ENCODE results near the gene ZNF215.

DNA sequence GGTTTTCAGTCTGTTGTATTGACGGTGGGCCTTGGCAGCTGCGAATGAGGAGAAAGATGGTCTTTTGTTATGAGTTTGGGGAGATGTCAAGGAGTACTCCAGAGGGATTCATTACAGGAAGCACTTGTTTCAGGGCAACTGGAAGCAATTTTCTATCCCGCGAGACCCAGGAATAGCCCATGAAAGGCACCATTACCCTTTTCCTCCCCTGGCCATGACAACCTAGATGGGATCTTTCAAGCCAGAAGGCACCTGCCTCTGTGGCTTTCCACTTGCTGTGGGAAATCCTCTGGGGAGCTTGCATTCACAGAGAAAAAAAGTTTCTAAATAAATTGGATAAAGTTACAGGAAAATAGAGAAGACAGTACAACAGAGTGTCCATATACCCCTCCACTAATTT lies 2.7 kb downstream of the ZNF215 start:
- TF ChIP-seq, protein P1, sequence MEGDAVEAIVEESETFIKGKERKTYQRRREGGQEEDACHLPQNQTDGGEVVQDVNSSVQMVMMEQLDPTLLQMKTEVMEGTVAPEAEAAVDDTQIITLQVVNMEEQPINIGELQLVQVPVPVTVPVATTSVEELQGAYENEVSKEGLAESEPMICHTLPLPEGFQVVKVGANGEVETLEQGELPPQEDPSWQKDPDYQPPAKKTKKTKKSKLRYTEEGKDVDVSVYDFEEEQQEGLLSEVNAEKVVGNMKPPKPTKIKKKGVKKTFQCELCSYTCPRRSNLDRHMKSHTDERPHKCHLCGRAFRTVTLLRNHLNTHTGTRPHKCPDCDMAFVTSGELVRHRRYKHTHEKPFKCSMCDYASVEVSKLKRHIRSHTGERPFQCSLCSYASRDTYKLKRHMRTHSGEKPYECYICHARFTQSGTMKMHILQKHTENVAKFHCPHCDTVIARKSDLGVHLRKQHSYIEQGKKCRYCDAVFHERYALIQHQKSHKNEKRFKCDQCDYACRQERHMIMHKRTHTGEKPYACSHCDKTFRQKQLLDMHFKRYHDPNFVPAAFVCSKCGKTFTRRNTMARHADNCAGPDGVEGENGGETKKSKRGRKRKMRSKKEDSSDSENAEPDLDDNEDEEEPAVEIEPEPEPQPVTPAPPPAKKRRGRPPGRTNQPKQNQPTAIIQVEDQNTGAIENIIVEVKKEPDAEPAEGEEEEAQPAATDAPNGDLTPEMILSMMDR (IDR thresholded peaks at IDR 0.05; ENCODE audit: low read depth, low read length): no peak
- no peak for TF ChIP-seq POLR2A (IDR thresholded peaks at IDR 0.05; ENCODE audit: extremely low read depth, insufficient read length)
